ENCODE data around the gene OSCP1. TPM values are rescaled to one million over a fixed set of nuclear protein-coding genes. Genes with fewer than 3 reads are reported as not detected.

The OSCP1 gene
- total and polyA plus RNA-seq, 2 experiments from 2014 or later, result 2.2 to 2.6 TPM

DNA sequence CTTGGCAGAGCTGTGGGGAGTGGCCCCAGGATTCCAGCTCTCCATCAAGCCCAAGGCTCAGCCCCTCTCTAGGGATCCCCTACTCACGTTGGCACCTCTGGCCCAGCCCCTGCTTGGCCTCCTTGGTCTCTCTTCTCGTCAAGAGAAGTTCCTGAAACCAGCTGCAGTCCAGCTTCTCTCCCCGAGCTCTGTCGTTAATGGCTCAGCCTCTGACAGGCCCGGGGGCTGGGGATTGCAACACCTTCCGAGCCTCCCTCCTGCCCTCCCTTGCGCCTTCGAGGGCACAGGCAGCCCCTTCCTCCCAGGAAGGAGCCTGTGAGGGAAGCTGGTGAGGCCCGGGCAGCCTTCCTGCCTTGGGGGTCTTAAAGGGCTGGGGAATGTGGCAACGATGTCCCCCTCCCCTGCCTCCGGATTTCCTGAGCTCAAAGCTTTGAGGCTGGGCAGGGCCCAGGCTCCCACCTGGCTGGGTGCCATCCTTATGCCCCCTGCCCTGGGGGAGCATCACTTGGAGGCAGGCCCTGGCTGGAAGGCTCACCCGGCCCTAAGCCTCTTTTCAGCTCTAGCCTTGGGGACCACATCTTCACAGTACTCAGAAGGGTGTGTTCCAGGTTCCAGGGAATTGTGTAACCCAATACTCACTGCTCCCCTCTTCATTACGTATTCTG lies 32.6 kb upstream of the OSCP1 start, which contains the start of gene CSF3R (continued):
- TF ChIP-seq, protein P1, sequence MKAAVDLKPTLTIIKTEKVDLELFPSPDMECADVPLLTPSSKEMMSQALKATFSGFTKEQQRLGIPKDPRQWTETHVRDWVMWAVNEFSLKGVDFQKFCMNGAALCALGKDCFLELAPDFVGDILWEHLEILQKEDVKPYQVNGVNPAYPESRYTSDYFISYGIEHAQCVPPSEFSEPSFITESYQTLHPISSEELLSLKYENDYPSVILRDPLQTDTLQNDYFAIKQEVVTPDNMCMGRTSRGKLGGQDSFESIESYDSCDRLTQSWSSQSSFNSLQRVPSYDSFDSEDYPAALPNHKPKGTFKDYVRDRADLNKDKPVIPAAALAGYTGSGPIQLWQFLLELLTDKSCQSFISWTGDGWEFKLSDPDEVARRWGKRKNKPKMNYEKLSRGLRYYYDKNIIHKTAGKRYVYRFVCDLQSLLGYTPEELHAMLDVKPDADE (IDR thresholded peaks at IDR 0.05), result no peak
- TF ChIP-seq POLR2AphosphoS5 (IDR thresholded peaks at IDR 0.05; ENCODE audit: low read depth), result no peak
- no peak for TF ChIP-seq EZH2 (IDR thresholded peaks at IDR 0.05; ENCODE audit: low read depth, unreplicated experiment)

DNA sequence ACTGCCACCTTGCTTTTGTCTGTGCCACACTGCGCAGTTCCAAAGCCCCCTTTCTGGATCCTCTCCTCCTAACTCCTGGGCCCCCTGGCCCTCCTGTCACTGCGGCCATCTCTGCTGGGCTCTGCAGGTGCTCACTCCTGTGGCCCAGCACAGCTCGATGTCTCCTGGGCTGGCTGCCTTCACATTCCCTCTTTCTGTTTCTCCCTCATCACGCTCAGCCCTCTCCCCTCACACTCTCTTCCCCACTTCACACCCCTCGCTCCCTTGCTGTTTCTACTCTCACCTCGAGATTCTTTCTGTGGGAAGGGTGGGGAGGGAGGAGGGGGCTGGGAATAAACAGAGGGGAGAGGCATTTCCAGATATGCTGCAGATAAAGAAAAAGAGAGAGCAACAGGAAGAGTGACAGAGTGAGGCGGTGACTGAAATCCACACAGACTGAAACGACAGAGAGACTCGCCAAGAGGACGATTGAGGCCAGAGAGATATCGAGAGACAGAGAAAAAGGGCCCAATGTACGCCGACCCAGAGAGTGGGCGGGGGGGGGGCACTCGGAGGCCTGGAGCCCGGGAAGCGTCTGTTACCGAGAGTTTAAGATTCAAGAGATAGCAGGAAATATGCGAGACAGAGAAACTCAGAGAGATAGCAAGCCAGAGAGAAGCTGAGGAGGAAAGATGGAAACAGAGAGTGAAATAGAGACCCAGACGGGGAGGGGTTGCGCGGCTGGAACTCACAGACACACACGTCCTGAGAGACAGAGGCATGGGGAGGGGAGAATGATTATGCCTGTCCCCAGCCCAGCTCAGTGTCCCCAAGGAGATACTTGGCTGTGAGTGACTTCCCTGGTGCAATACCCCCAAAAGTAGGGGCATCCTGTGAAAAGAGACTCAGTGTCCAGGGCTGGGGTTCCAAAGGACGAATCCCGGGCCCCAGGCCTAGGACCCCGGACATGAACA lies 31.8 kb upstream of the OSCP1 start:
- H3K36me3 Mint-ChIP-seq (ENCODE audit: low read depth), result no peaks in the 10 kb centered on the region
- no peaks in the 10 kb centered on the region for H3F3A ChIP-seq (replicated peaks; ENCODE audit: low read depth)
- H3K4me3 ChIP-seq, result no peak overlapping the region
- H3K27ac Mint-ChIP-seq, result no peak overlapping the region
- no peak overlapping the region for H3K4me3 Mint-ChIP-seq
- H3K9me2 ChIP-seq (ENCODE audit: insufficient read depth), result no peaks in the 10 kb centered on the region
- peaks cover 3% of the 10 kb centered on the region; the same call in 1 of the 3 replicates for H3K9me3 Mint-ChIP-seq
- peak; percentile 38 for ATAC-seq
- H3K79me2 ChIP-seq (replicated peaks; ENCODE audit: insufficient read depth), result no peaks in the 10 kb centered on the region
- no peaks in the 10 kb centered on the region for H3K4me1 ChIP-seq (ENCODE audit: insufficient read depth)
- no peaks in the 10 kb centered on the region for H4K20me1 ChIP-seq (replicated peaks; ENCODE audit: insufficient read depth)
- H3K27me3 ChIP-seq (ENCODE audit: insufficient read depth), result no peaks in the 10 kb centered on the region
- peaks cover 8% of the 10 kb centered on the region for H3K4me1 Mint-ChIP-seq
- no peak for DNase-seq (ENCODE audit: low spot score)
- H3K4me2 ChIP-seq, result no peak overlapping the region
- no peaks in the 10 kb centered on the region for H3K36me3 ChIP-seq (ENCODE audit: insufficient read depth)
- peak overlapping the region; percentile 76; the same call in 1 of the 2 replicates for H2AFZ ChIP-seq
- peaks cover 2% of the 10 kb centered on the region for H3K27me3 Mint-ChIP-seq (ENCODE audit: insufficient read depth, low read depth, poor library complexity)
- H3K27ac ChIP-seq (ENCODE audit: low read depth), result no peak overlapping the region
- TF ChIP-seq EZH2phosphoT487 (IDR thresholded peaks at IDR 0.05; ENCODE audit: unreplicated experiment) (no peak), JUNB (IDR thresholded peaks at IDR 0.05; ENCODE audit: unreplicated experiment) (no peak), ZNF331 (CRISPR knock-in tag; IDR thresholded peaks at IDR 0.05; ENCODE audit: low read depth) (no peak), EZH2 (IDR thresholded peaks at IDR 0.05; ENCODE audit: low read depth, unreplicated experiment) (no peak), STAT1 (IDR thresholded peaks at IDR 0.05; ENCODE audit: unreplicated experiment) (no peak), NANOG (IDR thresholded peaks at IDR 0.05; ENCODE audit: borderline replicate concordance) (no peak), CREB1 (CRISPR knock-in tag; IDR thresholded peaks at IDR 0.05; ENCODE audit: low read depth) (no peak), ZNF114 (CRISPR knock-in tag; IDR thresholded peaks at IDR 0.05) (no peak), POLR2AphosphoS5 (IDR thresholded peaks at IDR 0.05; ENCODE audit: low read depth) (no peak)
- TF ChIP-seq, protein P2, sequence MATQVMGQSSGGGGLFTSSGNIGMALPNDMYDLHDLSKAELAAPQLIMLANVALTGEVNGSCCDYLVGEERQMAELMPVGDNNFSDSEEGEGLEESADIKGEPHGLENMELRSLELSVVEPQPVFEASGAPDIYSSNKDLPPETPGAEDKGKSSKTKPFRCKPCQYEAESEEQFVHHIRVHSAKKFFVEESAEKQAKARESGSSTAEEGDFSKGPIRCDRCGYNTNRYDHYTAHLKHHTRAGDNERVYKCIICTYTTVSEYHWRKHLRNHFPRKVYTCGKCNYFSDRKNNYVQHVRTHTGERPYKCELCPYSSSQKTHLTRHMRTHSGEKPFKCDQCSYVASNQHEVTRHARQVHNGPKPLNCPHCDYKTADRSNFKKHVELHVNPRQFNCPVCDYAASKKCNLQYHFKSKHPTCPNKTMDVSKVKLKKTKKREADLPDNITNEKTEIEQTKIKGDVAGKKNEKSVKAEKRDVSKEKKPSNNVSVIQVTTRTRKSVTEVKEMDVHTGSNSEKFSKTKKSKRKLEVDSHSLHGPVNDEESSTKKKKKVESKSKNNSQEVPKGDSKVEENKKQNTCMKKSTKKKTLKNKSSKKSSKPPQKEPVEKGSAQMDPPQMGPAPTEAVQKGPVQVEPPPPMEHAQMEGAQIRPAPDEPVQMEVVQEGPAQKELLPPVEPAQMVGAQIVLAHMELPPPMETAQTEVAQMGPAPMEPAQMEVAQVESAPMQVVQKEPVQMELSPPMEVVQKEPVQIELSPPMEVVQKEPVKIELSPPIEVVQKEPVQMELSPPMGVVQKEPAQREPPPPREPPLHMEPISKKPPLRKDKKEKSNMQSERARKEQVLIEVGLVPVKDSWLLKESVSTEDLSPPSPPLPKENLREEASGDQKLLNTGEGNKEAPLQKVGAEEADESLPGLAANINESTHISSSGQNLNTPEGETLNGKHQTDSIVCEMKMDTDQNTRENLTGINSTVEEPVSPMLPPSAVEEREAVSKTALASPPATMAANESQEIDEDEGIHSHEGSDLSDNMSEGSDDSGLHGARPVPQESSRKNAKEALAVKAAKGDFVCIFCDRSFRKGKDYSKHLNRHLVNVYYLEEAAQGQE (IDR thresholded peaks at IDR 0.05; ENCODE audit: unreplicated experiment), result no peak
- TF ChIP-seq, protein P1 (IDR thresholded peaks at IDR 0.05), result no peak
